Endothelial cell (in vitro differentiated cells): ENCODE results near the gene SLC19A1. TPM values are rescaled to one million over a fixed set of nuclear protein-coding genes. Genes with fewer than 3 reads are reported as not detected.
A peak's percentile ranks its signal among the peaks of the same experiment; 100 is the strongest.

ENCODE experiments used
- DNase-seq: peaks from one replicate; pipeline ENCODE4 v3.0.0; 2021; ENCODE audit warnings: low spot score
- H3K27ac Mint-ChIP-seq: one replicate; pipeline ENCODE4 v1.8.0; 2021; ENCODE audit warnings: mixed read lengths, inconsistent platforms; ENCODE audit not compliant: unreplicated experiment
- H3K27me3 Mint-ChIP-seq: one replicate; pipeline ENCODE4 v1.8.0; 2021; ENCODE audit warnings: mild to moderate bottlenecking, moderate library complexity, mixed read lengths, inconsistent platforms; ENCODE audit not compliant: unreplicated experiment
- H3K36me3 Mint-ChIP-seq: one replicate; pipeline ENCODE4 v1.8.0; 2021; ENCODE audit warnings: mild to moderate bottlenecking, low read depth, mixed read lengths, inconsistent platforms; ENCODE audit not compliant: unreplicated experiment
- H3K4me1 Mint-ChIP-seq: one replicate; pipeline ENCODE4 v1.8.0; 2021; ENCODE audit warnings: mild to moderate bottlenecking, mixed read lengths, inconsistent platforms; ENCODE audit not compliant: unreplicated experiment
- H3K4me3 Mint-ChIP-seq: one replicate; pipeline ENCODE4 v1.8.0; 2021; ENCODE audit warnings: mild to moderate bottlenecking, mixed read lengths, inconsistent platforms; ENCODE audit not compliant: unreplicated experiment
- H3K9me3 Mint-ChIP-seq: one replicate; pipeline ENCODE4 v1.8.0; 2021; ENCODE audit warnings: mixed read lengths, inconsistent platforms; ENCODE audit not compliant: unreplicated experiment
- total RNA-seq: library from RNA; stranded (reverse); fragmentation: NEBNext Ultra II Directional; extraction: Animal tissue kit (Norgen Biotek cat#: 25700); gene quantifications from one replicate; pipeline ENCODE4 v1.2.1, GENCODE V29; 2021; ENCODE audit not compliant: unreplicated experiment
- TF ChIP-seq, protein P1 (sequence below): fragments of 200-600 bp; sonication (generic); IDR thresholded peaks from one replicate; pipeline ENCODE4 v1.5.0; 2021; ENCODE audit warnings: antibody characterized with exemption; ENCODE audit not compliant: unreplicated experiment

The SLC19A1 gene
- total RNA-seq, 1 donor from 2014 or later = 27.1 TPM

DNA sequence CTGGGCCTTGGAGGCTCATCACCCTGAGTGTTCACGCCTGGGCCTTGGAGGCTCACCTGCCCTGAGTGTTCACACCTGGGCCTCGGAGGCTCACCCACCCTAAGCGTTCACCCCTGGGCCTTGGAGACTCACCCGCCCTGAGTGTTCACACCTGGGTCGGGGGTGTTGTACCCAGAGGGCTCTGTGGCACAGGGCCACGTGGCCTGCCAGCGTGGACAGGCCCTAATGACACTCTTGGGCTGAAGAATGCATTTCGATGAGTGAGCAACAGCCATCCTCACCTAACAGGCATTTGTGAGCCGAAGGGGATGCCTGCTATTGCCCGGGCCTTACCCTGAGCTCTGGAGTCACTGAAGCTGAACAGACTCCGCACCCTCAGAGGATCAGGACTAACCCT lies 17.5 kb downstream of the SLC19A1 start:
- Mint-ChIP-seq H3K4me1 (no peaks in the 10 kb centered on the region), H3K9me3 (peaks cover 6% of the 10 kb centered on the region), H3K4me3 (no peak overlapping the region), H3K27me3 (no peaks in the 10 kb centered on the region), H3K36me3 (peaks cover 40% of the 10 kb centered on the region), H3K27ac (no peak overlapping the region)
- TF ChIP-seq, protein P1, sequence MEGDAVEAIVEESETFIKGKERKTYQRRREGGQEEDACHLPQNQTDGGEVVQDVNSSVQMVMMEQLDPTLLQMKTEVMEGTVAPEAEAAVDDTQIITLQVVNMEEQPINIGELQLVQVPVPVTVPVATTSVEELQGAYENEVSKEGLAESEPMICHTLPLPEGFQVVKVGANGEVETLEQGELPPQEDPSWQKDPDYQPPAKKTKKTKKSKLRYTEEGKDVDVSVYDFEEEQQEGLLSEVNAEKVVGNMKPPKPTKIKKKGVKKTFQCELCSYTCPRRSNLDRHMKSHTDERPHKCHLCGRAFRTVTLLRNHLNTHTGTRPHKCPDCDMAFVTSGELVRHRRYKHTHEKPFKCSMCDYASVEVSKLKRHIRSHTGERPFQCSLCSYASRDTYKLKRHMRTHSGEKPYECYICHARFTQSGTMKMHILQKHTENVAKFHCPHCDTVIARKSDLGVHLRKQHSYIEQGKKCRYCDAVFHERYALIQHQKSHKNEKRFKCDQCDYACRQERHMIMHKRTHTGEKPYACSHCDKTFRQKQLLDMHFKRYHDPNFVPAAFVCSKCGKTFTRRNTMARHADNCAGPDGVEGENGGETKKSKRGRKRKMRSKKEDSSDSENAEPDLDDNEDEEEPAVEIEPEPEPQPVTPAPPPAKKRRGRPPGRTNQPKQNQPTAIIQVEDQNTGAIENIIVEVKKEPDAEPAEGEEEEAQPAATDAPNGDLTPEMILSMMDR = no peak
- DNase-seq = no peak

DNA sequence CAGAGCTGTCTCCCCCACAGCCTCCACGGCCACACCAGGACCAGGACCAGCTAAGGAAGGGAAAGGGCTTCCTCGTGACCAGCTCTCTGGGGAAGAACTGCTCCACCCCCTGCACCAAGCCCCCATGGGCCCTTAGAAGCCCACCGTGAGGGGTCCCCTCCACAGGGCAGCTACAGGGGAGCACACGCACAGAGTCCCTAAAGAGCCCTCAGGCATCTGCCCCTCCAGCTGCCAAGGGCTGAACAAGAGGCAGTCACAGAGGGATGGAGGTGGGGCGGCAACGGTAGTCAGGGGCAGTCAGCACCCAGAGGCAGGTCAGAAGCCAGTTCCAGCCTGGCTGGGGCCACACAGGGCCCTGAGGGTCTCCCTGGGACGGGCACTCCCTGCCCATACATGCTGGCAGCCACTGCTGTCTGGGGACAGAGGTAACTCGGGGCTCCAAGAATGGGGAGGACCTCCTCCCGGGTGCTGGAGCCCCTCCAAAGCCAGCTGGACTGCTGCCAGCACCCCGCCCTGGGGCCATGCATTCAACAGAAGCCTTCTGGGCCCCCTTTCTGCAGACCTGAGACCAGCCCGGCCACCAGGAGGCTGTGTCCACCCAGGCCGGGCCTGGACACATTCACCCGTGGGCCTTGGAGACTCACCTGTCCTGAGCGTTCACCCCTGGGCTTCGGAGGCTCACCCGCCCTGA lies 18.7 kb downstream of the SLC19A1 start:
- no peak for DNase-seq
- peaks cover 1% of the 10 kb centered on the region for H3K27me3 Mint-ChIP-seq
- H3K4me1 Mint-ChIP-seq = peaks cover 2% of the 10 kb centered on the region
- peak overlapping the region; percentile 62 for H3K4me3 Mint-ChIP-seq
- H3K9me3 Mint-ChIP-seq = peaks cover 17% of the 10 kb centered on the region
- peaks cover 52% of the 10 kb centered on the region for H3K36me3 Mint-ChIP-seq
- TF ChIP-seq, protein P1 = no peak
- H3K27ac Mint-ChIP-seq = no peak overlapping the region

DNA sequence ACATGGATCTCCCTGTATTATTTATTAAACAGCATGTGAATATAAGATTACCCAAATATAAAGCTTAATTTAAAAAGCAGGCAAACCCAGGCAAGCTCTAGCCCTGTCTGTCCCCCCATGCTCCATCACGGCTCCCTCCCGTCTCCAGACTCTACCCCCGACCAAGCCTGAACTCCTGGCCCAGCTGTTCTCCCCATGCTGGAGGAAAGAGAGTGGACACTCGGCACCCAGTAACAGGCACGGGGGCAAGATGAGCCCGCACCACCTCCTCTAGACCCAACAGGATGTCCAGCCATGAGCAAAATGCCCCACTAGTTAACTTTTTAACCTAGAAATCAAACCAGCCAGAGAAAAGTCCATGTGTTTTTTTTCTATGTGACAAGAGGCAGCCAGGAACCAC lies 19.3 kb downstream of the SLC19A1 start:
- peaks cover 22% of the 10 kb centered on the region for H3K9me3 Mint-ChIP-seq
- peaks cover 1% of the 10 kb centered on the region for H3K27me3 Mint-ChIP-seq
- no peak for DNase-seq
- peaks cover 56% of the 10 kb centered on the region for H3K36me3 Mint-ChIP-seq
- peaks cover 3% of the 10 kb centered on the region for H3K4me1 Mint-ChIP-seq
- TF ChIP-seq, protein P1 = no peak
- H3K27ac Mint-ChIP-seq = no peak overlapping the region
- H3K4me3 Mint-ChIP-seq = peak overlapping the region; percentile 62

DNA sequence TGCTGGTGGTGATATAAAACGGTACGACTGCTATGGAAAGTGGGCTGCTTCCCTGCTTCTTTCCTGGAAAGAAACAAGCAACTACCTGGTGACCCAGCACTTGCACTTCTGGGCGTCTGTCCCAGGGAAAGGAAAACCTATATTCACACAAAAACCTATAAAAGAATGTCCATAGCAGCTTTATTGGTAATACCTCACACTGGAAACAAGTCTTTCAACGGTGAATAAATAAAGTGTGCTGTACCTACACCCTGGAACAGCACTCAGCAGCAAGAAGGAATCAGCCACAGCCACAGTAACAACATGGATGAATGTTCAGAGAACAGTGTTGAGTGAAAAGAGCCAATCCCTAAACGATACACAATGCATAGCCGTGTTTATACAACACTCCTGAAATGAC lies 19.9 kb downstream of the SLC19A1 start:
- Mint-ChIP-seq H3K4me3 (no peak overlapping the region), H3K27me3 (peaks cover 4% of the 10 kb centered on the region), H3K9me3 (peaks cover 23% of the 10 kb centered on the region), H3K27ac (no peak overlapping the region), H3K4me1 (peaks cover 3% of the 10 kb centered on the region), H3K36me3 (peaks cover 55% of the 10 kb centered on the region)
- DNase-seq = no peak
- TF ChIP-seq, protein P1 = no peak

DNA sequence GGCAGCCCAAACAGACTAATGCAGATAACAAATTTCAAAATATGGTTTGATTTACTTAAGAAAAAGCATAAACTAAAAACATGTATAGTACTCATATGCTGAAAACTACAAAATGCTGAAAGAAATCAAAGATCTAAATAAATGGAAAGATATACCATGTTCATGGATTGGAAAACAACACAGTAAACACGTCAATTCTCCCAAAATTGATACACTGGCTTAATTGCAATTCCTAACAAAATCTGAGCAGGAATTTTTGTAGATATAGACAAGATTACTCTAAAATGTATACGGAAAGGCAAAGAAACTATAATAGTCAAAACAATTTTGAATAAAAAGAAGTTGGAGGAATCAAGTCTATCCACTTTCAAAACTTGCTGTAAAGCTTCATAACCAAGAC lies 21.0 kb downstream of the SLC19A1 start:
- no peak for DNase-seq
- Mint-ChIP-seq H3K27me3 (peaks cover 4% of the 10 kb centered on the region), H3K9me3 (peaks cover 23% of the 10 kb centered on the region), H3K4me3 (peak overlapping the region; percentile 21), H3K27ac (no peak overlapping the region), H3K4me1 (peaks cover 3% of the 10 kb centered on the region), H3K36me3 (peaks cover 55% of the 10 kb centered on the region)
- TF ChIP-seq, protein P1 = no peak
